ENCODE measurements around the gene SGO2.

GRCh38 chr2:200585730-200586643 is 60.0 kb downstream of the SGO2 start, which contains the start of gene AOX1:
- TF ChIP-seq CTCF (IDR thresholded peaks at IDR 0.05; ENCODE audit: insufficient read depth, low read length, poor library complexity, severe bottlenecking) (no peak), EZH2phosphoT487 (conservative IDR thresholded peaks at IDR 0.05; ENCODE audit: low read length) (no peak)

Measured in SU-DHL-6 (cell line).